Mesendoderm (in vitro differentiated cells): ENCODE data around the gene XPOT.

ENCODE experiments used
- DNase-seq: peaks from one replicate; pipeline ENCODE4 v3.0.0; 2013
- H2AK5ac ChIP-seq: 2 replicates; pipeline ENCODE4 v1.6.1; 2013; ENCODE audit warnings: low read length, inconsistent platforms
- H2BK120ac ChIP-seq: 2 replicates; pipeline ENCODE4 v1.6.1; 2013; ENCODE audit warnings: low read depth, mild to moderate bottlenecking, low read length, moderate library complexity, mixed read lengths
- H2BK15ac ChIP-seq: replicated peaks from 2 replicates; pipeline ENCODE4 v1.6.1; 2013; ENCODE audit warnings: low read depth, mild to moderate bottlenecking, moderate library complexity
- H2BK5ac ChIP-seq: 2 replicates; pipeline ENCODE4 v1.6.1; 2013; ENCODE audit warnings: low read length, inconsistent platforms
- H3K18ac ChIP-seq: 2 replicates; pipeline ENCODE4 v1.6.1; 2013; ENCODE audit warnings: mild to moderate bottlenecking, low read length, mixed read lengths
- H3K23ac ChIP-seq: one replicate; pipeline ENCODE4 v1.6.1; 2013; ENCODE audit warnings: low read length
- H3K27ac ChIP-seq: 2 replicates; pipeline ENCODE4 v1.5.1; 2013; ENCODE audit warnings: low read depth, mild to moderate bottlenecking, inconsistent platforms, low read length, moderate library complexity
- H3K27me3 ChIP-seq: 2 replicates; pipeline ENCODE4 v1.6.1; 2013; ENCODE audit warnings: low read length, control low read depth, mild to moderate bottlenecking, inconsistent platforms; ENCODE audit not compliant: insufficient read depth, poor library complexity
- H3K36me3 ChIP-seq: 2 replicates; pipeline ENCODE4 v1.6.1; 2013; ENCODE audit warnings: low read length, inconsistent platforms; ENCODE audit not compliant: control insufficient read depth, insufficient read depth
- H3K4ac ChIP-seq: one replicate; pipeline ENCODE4 v1.6.1; 2013; ENCODE audit warnings: low read depth, mild to moderate bottlenecking, low read length, moderate library complexity
- H3K4me1 ChIP-seq: 2 replicates; pipeline ENCODE4 v1.6.1; 2013; ENCODE audit warnings: low read depth, low read length, inconsistent platforms; ENCODE audit not compliant: control insufficient read depth
- H3K4me2 ChIP-seq: 2 replicates; pipeline ENCODE4 v1.6.1; 2013; ENCODE audit warnings: low read length
- H3K4me3 ChIP-seq: 2 replicates; pipeline ENCODE4 v1.5.1; 2013; ENCODE audit warnings: mild to moderate bottlenecking, low read length
- H3K56ac ChIP-seq: one replicate; pipeline ENCODE4 v1.6.1; 2013; ENCODE audit warnings: low read length
- H3K79me1 ChIP-seq: 2 replicates; pipeline ENCODE4 v1.6.1; 2013; ENCODE audit warnings: low read length, inconsistent platforms
- H3K79me2 ChIP-seq: 2 replicates; pipeline ENCODE4 v1.6.1; 2013; ENCODE audit warnings: mild to moderate bottlenecking, low read length; ENCODE audit not compliant: control insufficient read depth, insufficient read depth
- H3K9ac ChIP-seq: 2 replicates; pipeline ENCODE4 v1.6.1; 2013; ENCODE audit warnings: low read length, inconsistent platforms
- H4K5ac ChIP-seq: one replicate; pipeline ENCODE4 v1.6.1; 2013; ENCODE audit warnings: low read length
- H4K8ac ChIP-seq: one replicate; pipeline ENCODE4 v1.6.1; 2013; ENCODE audit warnings: low read depth, mild to moderate bottlenecking, control low read depth, low read length, moderate library complexity
- WGBS: extraction: QIAGEN DNeasy Blood & Tissue Kit; methylation state at CpG from one replicate; pipeline ENCODE4 v1.1.7; 2013; ENCODE audit warnings: low lambda C conversion rate, missing lambda C conversion rate; ENCODE audit not compliant: insufficient coverage; ENCODE audit errors: extremely low coverage; 5-methylcytosine and 5-hydroxymethylcytosine counted together

XPOT gene

GRCh38 chr12:64385019-64385418 lies 19.2 kb upstream of the XPOT start:
- no peak overlapping the region for H3K56ac ChIP-seq
- no peak overlapping the region for H4K5ac ChIP-seq
- no CpG with 5 or more reads among the region's 3 CpGs for WGBS
- no peak overlapping the region for H3K18ac ChIP-seq
- no peak overlapping the region for H3K4me3 ChIP-seq
- no peak overlapping the region for H2BK15ac ChIP-seq
- H2AK5ac ChIP-seq = no peak overlapping the region
- H2BK5ac ChIP-seq = no peak overlapping the region
- H3K23ac ChIP-seq = no peak overlapping the region
- H3K79me1 ChIP-seq = no peaks in the 10 kb centered on the region
- no peak for DNase-seq
- no peak overlapping the region for H2BK120ac ChIP-seq
- no peaks in the 10 kb centered on the region for H3K4me1 ChIP-seq
- no peaks in the 10 kb centered on the region for H3K27me3 ChIP-seq
- H3K9ac ChIP-seq = no peak overlapping the region
- no peaks in the 10 kb centered on the region for H3K79me2 ChIP-seq
- H3K4ac ChIP-seq = no peak overlapping the region
- H4K8ac ChIP-seq = no peak overlapping the region
- no peak overlapping the region for H3K4me2 ChIP-seq
- no peaks in the 10 kb centered on the region for H3K36me3 ChIP-seq
- H3K27ac ChIP-seq = no peak overlapping the region

- H3K36me3 ChIP-seq = no peaks in the 10 kb centered on the region
- H3K79me1 ChIP-seq = no peaks in the 10 kb centered on the region
- no peak overlapping the region for H4K8ac ChIP-seq
- H3K9ac ChIP-seq = no peak overlapping the region
- no peak overlapping the region for H2BK15ac ChIP-seq
- H3K79me2 ChIP-seq = no peaks in the 10 kb centered on the region
- no peak overlapping the region for H3K4ac ChIP-seq
- H3K27ac ChIP-seq = no peak overlapping the region
- no peak overlapping the region for H4K5ac ChIP-seq
- H3K27me3 ChIP-seq = no peaks in the 10 kb centered on the region
- no peak overlapping the region for H3K4me3 ChIP-seq
- H2AK5ac ChIP-seq = no peak overlapping the region
- no peak overlapping the region for H3K18ac ChIP-seq
- no peak overlapping the region for H3K4me2 ChIP-seq
- no CpG with 5 or more reads among the region's 2 CpGs for WGBS
- H3K4me1 ChIP-seq = no peaks in the 10 kb centered on the region
- no peak for DNase-seq
- no peak overlapping the region for H2BK120ac ChIP-seq
- H3K23ac ChIP-seq = no peak overlapping the region
- no peak overlapping the region for H3K56ac ChIP-seq
- no peak overlapping the region for H2BK5ac ChIP-seq
Observed at GRCh38 chr12:64385468-64385867, 18.7 kb upstream of the XPOT start.

- Histone ChIP-seq H3K27me3 (no peaks in the 10 kb centered on the region), H2BK120ac (no peak overlapping the region), H3K56ac (no peak overlapping the region), H3K9ac (no peak overlapping the region), H3K27ac (no peak overlapping the region), H2BK5ac (no peak overlapping the region), H2AK5ac (no peak overlapping the region), H3K4me2 (no peak overlapping the region), H4K5ac (no peak overlapping the region), H3K18ac (no peak overlapping the region), H3K23ac (no peak overlapping the region), H3K4ac (no peak overlapping the region), H4K8ac (no peak overlapping the region), H3K79me2 (no peaks in the 10 kb centered on the region), H3K4me3 (no peak overlapping the region), H3K79me1 (no peaks in the 10 kb centered on the region), H3K36me3 (no peaks in the 10 kb centered on the region), H2BK15ac (no peak overlapping the region), H3K4me1 (no peaks in the 10 kb centered on the region)
- no CpG with 5 or more reads among the region's 6 CpGs for WGBS
- DNase-seq = no peak
Observed at GRCh38 chr12:64387197-64387816, 16.9 kb upstream of the XPOT start.

- H3K4ac ChIP-seq = no peak overlapping the region
- no peaks in the 10 kb centered on the region for H3K27me3 ChIP-seq
- no CpG with 5 or more reads among the region's 18 CpGs for WGBS
- H3K27ac ChIP-seq = no peak overlapping the region
- no peak overlapping the region for H4K5ac ChIP-seq
- no peak overlapping the region for H2BK5ac ChIP-seq
- H2BK15ac ChIP-seq = no peak overlapping the region
- no peaks in the 10 kb centered on the region for H3K79me2 ChIP-seq
- no peak overlapping the region for H2BK120ac ChIP-seq
- no peak overlapping the region for H3K23ac ChIP-seq
- no peak overlapping the region for H3K4me2 ChIP-seq
- no peaks in the 10 kb centered on the region for H3K79me1 ChIP-seq
- no peak overlapping the region for H4K8ac ChIP-seq
- no peak overlapping the region for H3K56ac ChIP-seq
- no peak overlapping the region for H3K4me3 ChIP-seq
- no peak overlapping the region for H3K18ac ChIP-seq
- no peak for DNase-seq
- no peak overlapping the region for H3K9ac ChIP-seq
- H2AK5ac ChIP-seq = no peak overlapping the region
- no peaks in the 10 kb centered on the region for H3K4me1 ChIP-seq
- no peaks in the 10 kb centered on the region for H3K36me3 ChIP-seq
Observed at GRCh38 chr12:64389154-64389553, 15.0 kb upstream of the XPOT start.

- no peak within 1 kb of the TSS for H3K18ac ChIP-seq
- H3K36me3 ChIP-seq = no peaks in the 10 kb centered on the region
- H3K9ac ChIP-seq = no peak within 1 kb of the TSS
- no peak within 1 kb of the TSS for H3K4ac ChIP-seq
- H3K23ac ChIP-seq = peak within 1 kb of the TSS; percentile 30
- H2AK5ac ChIP-seq = no peak within 1 kb of the TSS
- no peak within 1 kb of the TSS for H4K8ac ChIP-seq
- no peak within 1 kb of the TSS for H3K27ac ChIP-seq
- no peaks in the 10 kb centered on the region for H3K79me2 ChIP-seq
- no peaks in the 10 kb centered on the region for H3K79me1 ChIP-seq
- H3K56ac ChIP-seq = no peak within 1 kb of the TSS
- H4K5ac ChIP-seq = no peak within 1 kb of the TSS
- no peak within 1 kb of the TSS for H2BK120ac ChIP-seq
- H2BK15ac ChIP-seq = no peak within 1 kb of the TSS
- peak; percentile 14 for DNase-seq
- no peak within 1 kb of the TSS for H2BK5ac ChIP-seq
- H3K27me3 ChIP-seq = no peaks in the 10 kb centered on the region
- no CpG with 5 or more reads among the region's 66 CpGs for WGBS
- no peak within 1 kb of the TSS for H3K4me2 ChIP-seq
- H3K4me1 ChIP-seq = no peaks in the 10 kb centered on the region
- no peak within 1 kb of the TSS for H3K4me3 ChIP-seq
Observed at GRCh38 chr12:64390275-64390851, 13.8 kb upstream of the XPOT start, which contains the start of gene C12orf56. Gene C12orf56, minus strand, starts transcription at chr12:64390758. Its CDS starts 193 bp downstream, at chr12:64390565.

- Histone ChIP-seq H2BK120ac (no peak overlapping the region), H4K8ac (no peak overlapping the region), H3K56ac (no peak overlapping the region), H2BK15ac (no peak overlapping the region), H3K9ac (no peak overlapping the region), H3K27me3 (no peaks in the 10 kb centered on the region), H2BK5ac (no peak overlapping the region), H3K4ac (no peak overlapping the region), H3K27ac (no peak overlapping the region), H3K18ac (no peak overlapping the region), H3K23ac (no peak overlapping the region), H3K36me3 (no peaks in the 10 kb centered on the region), H3K79me2 (no peaks in the 10 kb centered on the region), H3K4me1 (no peaks in the 10 kb centered on the region), H2AK5ac (no peak overlapping the region), H3K4me3 (no peak overlapping the region), H4K5ac (no peak overlapping the region), H3K4me2 (no peak overlapping the region), H3K79me1 (no peaks in the 10 kb centered on the region)
- no CpG with 5 or more reads among the region's 3 CpGs for WGBS
- peak; percentile 63 for DNase-seq
Observed at GRCh38 chr12:64392221-64392620, 12.0 kb upstream of the XPOT start.
